Tracheal epithelial cell (primary cell): Measurements from ENCODE around the gene UTY. TPM values are rescaled to one million over a fixed set of nuclear protein-coding genes. Genes with fewer than 3 reads are reported as not detected.

ENCODE experiments used
- total RNA-seq: library from RNA; depleted of rRNA; stranded (reverse); fragments of >200 nt; gene quantifications from 2 replicates; pipeline ENCODE4 v1.2.1, GENCODE V29; 2014

Gene UTY
- 13.5 and 20.5 TPM in 2 replicates for total RNA-seq

DNA sequence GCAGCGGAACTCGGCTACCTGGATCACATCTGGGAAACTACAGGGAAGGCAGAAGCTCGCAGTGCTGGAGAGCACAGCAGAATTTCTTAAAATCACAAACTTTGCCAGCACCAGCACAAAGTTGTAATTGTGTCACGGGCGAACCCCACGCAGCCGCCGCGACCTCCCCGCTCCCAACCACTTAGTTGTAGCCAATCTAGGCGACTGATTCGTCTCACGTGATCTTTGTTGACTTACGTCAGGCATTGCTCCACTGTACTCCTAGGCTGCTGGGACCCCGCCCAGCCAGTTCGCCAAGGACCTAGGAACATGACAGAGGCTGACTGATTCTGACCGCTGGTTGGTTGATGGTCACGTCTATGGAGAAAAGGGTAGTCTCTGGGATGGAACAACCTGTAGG lies at the start of gene UTY:
UTY (minus strand) TSS at position 206 of the 400 bp plus-strand sequence. CDS start 368 bp downstream, outside the sequence.

Other genes with a start within 250 kb of the UTY start
- gene TMSB4Y, start 223.9 kb upstream of the UTY start, total RNA-seq, result 0.24 and 0.64 TPM in 2 replicates